Neural progenitor cell (in vitro differentiated cells): ENCODE results near the gene AP1M1. TPM values are rescaled to one million over a fixed set of nuclear protein-coding genes. Genes with fewer than 3 reads are reported as not detected.
A peak's percentile ranks its signal among the peaks of the same experiment; 100 is the strongest.

Experiments
- DNase-seq: peaks from one replicate; pipeline ENCODE4 v3.0.0-alpha.2; 2016; ENCODE audit warnings: low spot score
- H2AFZ ChIP-seq: fragments of 200-600 bp; sonication (generic); replicated peaks from 2 replicates; pipeline ENCODE4 v1.6.1; 2016; ENCODE audit warnings: antibody characterized with exemption
- H3F3A ChIP-seq: fragments of 200-600 bp; sonication (generic); 2 replicates; pipeline ENCODE4 v1.6.1; 2016; ENCODE audit warnings: antibody characterized with exemption, low read depth
- H3K27ac ChIP-seq: fragments of 200-600 bp; sonication (generic); 2 replicates; pipeline ENCODE4 v1.5.1; 2016; ENCODE audit warnings: mild to moderate bottlenecking
- H3K27me3 ChIP-seq: fragments of 200-600 bp; sonication (generic); 2 replicates; pipeline ENCODE4 v1.6.1; 2016; ENCODE audit warnings: mild to moderate bottlenecking, moderate library complexity
- H3K36me3 ChIP-seq: fragments of 200-600 bp; sonication (generic); 2 replicates; pipeline ENCODE4 v1.5.1; 2016
- H3K4me1 ChIP-seq: fragments of 200-600 bp; sonication (generic); 2 replicates; pipeline ENCODE4 v1.6.1; 2016; ENCODE audit warnings: mixed run types
- H3K4me2 ChIP-seq: fragments of 200-600 bp; sonication (generic); 2 replicates; pipeline ENCODE4 v1.6.1; 2016
- H3K4me3 ChIP-seq: fragments of 200-600 bp; sonication (generic); 2 replicates; pipeline ENCODE4 v1.5.1; 2016
- H3K79me2 ChIP-seq: fragments of 200-600 bp; sonication (generic); 2 replicates; pipeline ENCODE4 v1.6.1; 2016; ENCODE audit warnings: low read depth
- H3K9ac ChIP-seq: fragments of 200-600 bp; sonication (generic); 2 replicates; pipeline ENCODE4 v1.6.1; 2016
- H3K9me3 ChIP-seq: fragments of 200-600 bp; sonication (generic); 2 replicates; pipeline ENCODE4 v1.5.1; 2016; ENCODE audit warnings: low read depth
- H4K20me1 ChIP-seq: fragments of 200-600 bp; sonication (generic); 2 replicates; pipeline ENCODE4 v1.6.1; 2016; ENCODE audit warnings: low read depth
- H3K27ac Mint-ChIP-seq: 3 replicates; pipeline ENCODE4 v1.8.0; 2021; ENCODE audit warnings: mixed read lengths
- H3K27me3 Mint-ChIP-seq: 2 replicates; pipeline ENCODE4 v1.8.0; 2022; ENCODE audit warnings: low read depth, mild to moderate bottlenecking, inconsistent platforms, moderate library complexity, mixed read lengths; ENCODE audit not compliant: insufficient read depth
- H3K36me3 Mint-ChIP-seq: 3 replicates; pipeline ENCODE4 v1.8.0; 2021; ENCODE audit warnings: mixed read lengths
- H3K4me1 Mint-ChIP-seq: 3 replicates; pipeline ENCODE4 v1.8.0; 2021; ENCODE audit warnings: mixed read lengths
- H3K4me3 Mint-ChIP-seq: 3 replicates; pipeline ENCODE4 v1.8.0; 2021; ENCODE audit warnings: mild to moderate bottlenecking, moderate library complexity, mixed read lengths
- H3K9me3 Mint-ChIP-seq: 3 replicates; pipeline ENCODE4 v1.8.0; 2020; ENCODE audit warnings: mixed read lengths
- EZH2 ChIP-seq: fragments of 200-600 bp; sonication (generic); IDR thresholded peaks from 2 replicates; pipeline ENCODE4 v1.6.1; 2017; ENCODE audit warnings: antibody characterized with exemption, mild to moderate bottlenecking, moderate library complexity
- EZH2phosphoT487 ChIP-seq: fragments of 200-600 bp; sonication (generic); IDR thresholded peaks from 2 replicates; pipeline ENCODE4 v1.6.1; 2017; ENCODE audit warnings: antibody characterized with exemption
- total RNA-seq: library from RNA; depleted of rRNA; stranded (reverse); fragments of >200 nt; gene quantifications from 2 replicates; pipeline ENCODE4 v1.2.3, GENCODE V29; 2015; ENCODE audit warnings: low replicate concordance
- TF ChIP-seq, protein P1 (sequence below): fragments of 200-600 bp; sonication (generic); IDR thresholded peaks from 2 replicates; pipeline ENCODE4 v1.5.1; 2017; ENCODE audit warnings: antibody characterized with exemption, mild to moderate bottlenecking

The AP1M1 gene
- total RNA-seq, 1 donor from 2014 or later, result 26.5 TPM

DNA sequence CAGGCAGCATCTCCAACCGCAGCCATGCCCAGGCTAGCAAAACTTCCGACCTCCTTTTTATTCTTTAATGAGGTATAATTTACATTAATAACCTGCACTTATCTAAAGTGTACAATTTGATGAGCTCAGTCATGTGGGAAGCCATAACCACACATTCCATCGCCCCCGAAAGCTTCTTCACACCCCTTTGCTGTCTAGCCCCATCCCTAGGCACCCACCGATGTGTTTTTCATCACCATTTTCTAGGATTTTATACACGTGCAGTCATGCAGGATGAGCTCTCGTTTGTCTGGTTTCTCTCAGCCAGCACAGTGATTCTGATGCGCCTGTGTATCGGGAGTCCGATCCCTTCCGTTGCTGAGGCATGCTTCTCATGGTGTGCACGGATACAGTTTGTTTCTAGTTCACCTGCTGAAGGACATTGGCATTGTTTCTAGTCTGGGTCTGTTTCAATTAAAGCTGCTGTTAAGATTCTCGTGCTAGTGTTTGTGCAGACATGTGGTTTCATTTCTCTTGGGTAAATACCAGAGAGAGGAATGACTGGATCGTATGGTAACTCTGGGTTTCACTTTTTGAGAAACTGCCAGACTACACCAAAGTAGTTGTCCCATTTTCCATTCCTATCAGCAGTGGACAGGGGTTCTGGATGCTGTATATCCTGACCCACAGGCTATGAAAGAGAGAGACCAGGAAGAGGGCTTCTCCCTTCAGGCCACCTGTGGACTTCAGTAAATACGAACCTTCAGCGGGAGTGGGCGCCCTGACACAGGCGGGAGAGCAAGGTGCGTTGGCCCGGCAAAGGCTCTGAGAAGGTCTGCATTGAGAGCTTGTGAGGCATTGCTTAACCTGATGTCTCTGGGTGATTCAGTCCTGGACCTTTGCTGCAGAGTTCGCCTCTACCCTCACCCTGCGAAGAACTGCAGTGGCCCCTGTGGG, 4.9 kb downstream of the AP1M1 start:
- H3K4me3 Mint-ChIP-seq, result no peak overlapping the region
- peaks cover 27% of the 10 kb centered on the region for H3K79me2 ChIP-seq

DNA sequence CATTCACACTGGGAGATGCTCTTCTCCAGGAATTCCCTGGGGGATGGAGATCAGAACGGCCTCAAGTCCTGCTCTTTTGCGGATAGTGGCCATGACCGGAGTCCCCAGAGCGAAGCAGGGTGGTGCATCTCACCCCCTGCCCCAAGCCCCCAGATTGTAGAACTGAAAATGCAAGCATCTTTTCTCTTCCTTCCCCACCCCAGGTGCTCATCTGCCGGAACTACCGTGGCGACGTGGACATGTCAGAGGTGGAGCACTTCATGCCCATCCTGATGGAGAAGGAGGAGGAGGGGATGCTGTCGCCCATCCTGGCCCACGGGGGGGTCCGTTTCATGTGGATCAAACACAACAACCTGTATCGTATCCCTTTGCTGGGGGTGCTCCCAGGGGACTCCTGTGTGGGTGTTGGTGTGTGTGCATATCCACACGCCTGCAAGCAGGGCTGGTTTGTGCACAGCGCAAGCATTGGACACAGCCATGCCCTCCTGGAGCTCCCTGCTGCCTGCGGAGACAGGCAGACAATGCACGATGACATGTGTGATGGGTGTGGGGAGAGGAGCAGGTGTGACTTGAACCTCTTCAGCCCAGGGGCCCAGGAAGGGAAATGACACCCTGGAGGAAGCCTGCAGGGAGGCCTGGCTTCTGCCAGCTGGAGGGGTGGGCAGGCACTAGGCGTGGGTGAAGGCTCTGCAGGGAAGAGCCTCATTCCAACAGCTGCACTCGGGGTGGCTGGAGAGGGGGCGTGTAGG, 5.7 kb downstream of the AP1M1 start:
- no peaks in the 10 kb centered on the region for H3K9me3 Mint-ChIP-seq
- H3K36me3 ChIP-seq, result no peaks in the 10 kb centered on the region
- H2AFZ ChIP-seq, result no peak overlapping the region
- TF ChIP-seq EZH2 (no peak), EZH2phosphoT487 (no peak)
- TF ChIP-seq, protein P1, sequence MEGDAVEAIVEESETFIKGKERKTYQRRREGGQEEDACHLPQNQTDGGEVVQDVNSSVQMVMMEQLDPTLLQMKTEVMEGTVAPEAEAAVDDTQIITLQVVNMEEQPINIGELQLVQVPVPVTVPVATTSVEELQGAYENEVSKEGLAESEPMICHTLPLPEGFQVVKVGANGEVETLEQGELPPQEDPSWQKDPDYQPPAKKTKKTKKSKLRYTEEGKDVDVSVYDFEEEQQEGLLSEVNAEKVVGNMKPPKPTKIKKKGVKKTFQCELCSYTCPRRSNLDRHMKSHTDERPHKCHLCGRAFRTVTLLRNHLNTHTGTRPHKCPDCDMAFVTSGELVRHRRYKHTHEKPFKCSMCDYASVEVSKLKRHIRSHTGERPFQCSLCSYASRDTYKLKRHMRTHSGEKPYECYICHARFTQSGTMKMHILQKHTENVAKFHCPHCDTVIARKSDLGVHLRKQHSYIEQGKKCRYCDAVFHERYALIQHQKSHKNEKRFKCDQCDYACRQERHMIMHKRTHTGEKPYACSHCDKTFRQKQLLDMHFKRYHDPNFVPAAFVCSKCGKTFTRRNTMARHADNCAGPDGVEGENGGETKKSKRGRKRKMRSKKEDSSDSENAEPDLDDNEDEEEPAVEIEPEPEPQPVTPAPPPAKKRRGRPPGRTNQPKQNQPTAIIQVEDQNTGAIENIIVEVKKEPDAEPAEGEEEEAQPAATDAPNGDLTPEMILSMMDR, result no peak
- H3K27ac ChIP-seq, result no peak overlapping the region
- no peaks in the 10 kb centered on the region for H3K9me3 ChIP-seq
- H3K4me3 Mint-ChIP-seq, result no peak overlapping the region
- peaks cover 10% of the 10 kb centered on the region for H3K4me1 Mint-ChIP-seq
- no peaks in the 10 kb centered on the region for H3K27me3 Mint-ChIP-seq
- no peak overlapping the region for H3K27ac Mint-ChIP-seq
- no peaks in the 10 kb centered on the region for H3F3A ChIP-seq
- DNase-seq, result no peak
- H3K4me1 ChIP-seq, result no peaks in the 10 kb centered on the region
- H3K36me3 Mint-ChIP-seq, result peaks cover 23% of the 10 kb centered on the region
- no peak overlapping the region for H3K9ac ChIP-seq
- no peak overlapping the region for H3K4me3 ChIP-seq
- H3K27me3 ChIP-seq, result no peaks in the 10 kb centered on the region
- peaks cover 10% of the 10 kb centered on the region for H4K20me1 ChIP-seq
- H3K79me2 ChIP-seq, result peaks cover 22% of the 10 kb centered on the region
- H3K4me2 ChIP-seq, result no peak overlapping the region

More for the DNA sequence above, 4.9 kb downstream of the AP1M1 start:
- H3K4me3 ChIP-seq, result no peak overlapping the region
- H3K4me2 ChIP-seq, result no peak overlapping the region
- no peak overlapping the region for H3K27ac ChIP-seq
- H3K36me3 Mint-ChIP-seq, result peaks cover 21% of the 10 kb centered on the region
- H3K4me1 ChIP-seq, result no peaks in the 10 kb centered on the region
- no peaks in the 10 kb centered on the region for H3K9me3 Mint-ChIP-seq
- TF ChIP-seq EZH2 (no peak), EZH2phosphoT487 (no peak)
- TF ChIP-seq, protein P1, result no peak
- H3K36me3 ChIP-seq, result no peaks in the 10 kb centered on the region
- peak overlapping the region; percentile 61 for H3K27ac Mint-ChIP-seq
- no peak overlapping the region for H2AFZ ChIP-seq
- no peaks in the 10 kb centered on the region for H3K27me3 ChIP-seq
- no peak overlapping the region for H3K9ac ChIP-seq
- no peak for DNase-seq
- no peaks in the 10 kb centered on the region for H3K9me3 ChIP-seq
- H3K27me3 Mint-ChIP-seq, result no peaks in the 10 kb centered on the region
- H3F3A ChIP-seq, result peaks cover 5% of the 10 kb centered on the region
- H4K20me1 ChIP-seq, result peaks cover 14% of the 10 kb centered on the region
- H3K4me1 Mint-ChIP-seq, result peaks cover 12% of the 10 kb centered on the region

DNA sequence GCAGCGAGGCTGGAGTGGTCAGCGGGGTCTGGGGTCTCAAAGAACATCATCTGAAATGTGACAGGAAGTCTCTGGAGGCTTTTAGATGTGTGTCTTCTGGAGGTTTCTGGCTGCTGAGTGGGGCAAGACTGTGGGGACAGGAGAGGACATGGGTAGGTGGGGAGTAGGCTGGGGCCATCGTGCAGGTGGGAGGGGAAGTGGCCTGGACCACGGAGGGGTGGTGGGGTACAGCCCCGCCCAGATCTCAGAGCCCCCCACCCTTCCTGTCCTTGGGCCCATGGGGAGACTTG, 6.2 kb downstream of the AP1M1 start:
- no peaks in the 10 kb centered on the region for H3F3A ChIP-seq
- peaks cover 17% of the 10 kb centered on the region for H3K79me2 ChIP-seq
- peaks cover 27% of the 10 kb centered on the region for H3K36me3 Mint-ChIP-seq

More for the DNA sequence above, 6.2 kb downstream of the AP1M1 start:
- TF ChIP-seq, protein P1, result no peak
- TF ChIP-seq EZH2, result no peak
- TF ChIP-seq EZH2phosphoT487, result no peak
- no peaks in the 10 kb centered on the region for H3K4me1 ChIP-seq
- Mint-ChIP-seq H3K27ac (no peak overlapping the region), H3K4me1 (peaks cover 8% of the 10 kb centered on the region), H3K4me3 (no peak overlapping the region), H3K9me3 (no peaks in the 10 kb centered on the region), H3K27me3 (no peaks in the 10 kb centered on the region)
- no peaks in the 10 kb centered on the region for H3K36me3 ChIP-seq
- no peaks in the 10 kb centered on the region for H3K9me3 ChIP-seq
- peaks cover 5% of the 10 kb centered on the region for H4K20me1 ChIP-seq
- H2AFZ ChIP-seq, result no peak overlapping the region
- H3K27me3 ChIP-seq, result no peaks in the 10 kb centered on the region
- no peak overlapping the region for H3K4me3 ChIP-seq
- no peak overlapping the region for H3K27ac ChIP-seq
- H3K9ac ChIP-seq, result no peak overlapping the region
- no peak overlapping the region for H3K4me2 ChIP-seq
- no peak for DNase-seq
